Immature natural killer cell (primary cell): ENCODE data around the gene DLEC1. TPM values are rescaled to one million over a fixed set of nuclear protein-coding genes. Genes with fewer than 3 reads are reported as not detected.
"Not testable (repeated sequence)": the region's sequence is repeated elsewhere in the genome, so short reads cannot be mapped to it uniquely, and the experiment has no call there.

ENCODE experiments used
- DNase-seq, 3 donors: peaks; one replicate each; pipeline ENCODE4 v3.0.0; 2022; ENCODE audit warnings: mixed read lengths in 1 of 3
- H3K27ac Mint-ChIP-seq, 6 donors: one replicate each; pipeline ENCODE4 v1.8.0; 2020; ENCODE audit warnings: mixed read lengths in 6 of 6, mild to moderate bottlenecking in 5 of 6, inconsistent platforms in 4 of 6, moderate library complexity in 3 of 6
- H3K27me3 Mint-ChIP-seq, 3 donors: one replicate each; pipeline ENCODE4 v1.8.0; 2020 to 2021; ENCODE audit warnings: low read depth in 3 of 3, mild to moderate bottlenecking in 3 of 3, mixed read lengths in 3 of 3, moderate library complexity in 3 of 3, inconsistent platforms in 1 of 3
- H3K36me3 Mint-ChIP-seq, 3 donors: one replicate each; pipeline ENCODE4 v1.8.0; 2020; ENCODE audit warnings: mixed read lengths in 3 of 3, inconsistent platforms in 2 of 3, mild to moderate bottlenecking in 2 of 3
- H3K4me1 Mint-ChIP-seq, 2 donors: one replicate each; pipeline ENCODE4 v1.8.0; 2020; ENCODE audit warnings: inconsistent platforms in 2 of 2, mild to moderate bottlenecking in 2 of 2, mixed read lengths in 2 of 2, moderate library complexity in 1 of 2
- H3K4me3 Mint-ChIP-seq, 5 donors: one replicate each; pipeline ENCODE4 v1.8.0; 2020; ENCODE audit warnings: mild to moderate bottlenecking in 5 of 5, mixed read lengths in 5 of 5, inconsistent platforms in 3 of 5, moderate library complexity in 3 of 5
- H3K9me3 Mint-ChIP-seq, 6 donors: one replicate each; pipeline ENCODE4 v1.8.0; 2020; ENCODE audit warnings: mild to moderate bottlenecking in 6 of 6, mixed read lengths in 6 of 6, inconsistent platforms in 4 of 6, moderate library complexity in 3 of 6
- polyA plus RNA-seq, 3 donors: library from polyadenylated mRNA; unstranded; fragments of 300-500 nt; fragmentation: Illumina TruSeq; gene quantifications; one replicate each; pipeline ENCODE4 v1.2.3, GENCODE V29; 2021

The DLEC1 gene
- polyA plus RNA-seq, 3 donors from 2014 or later, result 0.16 to 2.4 (median 0.84) TPM

- not testable (repeated sequence) for DNase-seq, H3K9me3 Mint-ChIP-seq, H3K4me3 Mint-ChIP-seq, H3K27ac Mint-ChIP-seq, H3K36me3 Mint-ChIP-seq
- H3K27me3 Mint-ChIP-seq, result peaks cover 7 to 14% (median 9%) of the 10 kb centered on the region in 3 donors
- H3K4me1 Mint-ChIP-seq, result peaks cover 11 to 12% of the 10 kb centered on the region in 2 donors
Measured at GRCh38 chr3:38160704-38161103, 121.7 kb downstream of the DLEC1 start.

GRCh38 chr3:38163117-38163840 lies 124.3 kb downstream of the DLEC1 start:
- H3K36me3 Mint-ChIP-seq, result no peaks in the 10 kb centered on the region
- peaks cover 29 to 37% of the 10 kb centered on the region in 2 donors for H3K4me1 Mint-ChIP-seq
- peak overlapping the region; percentile 5 to 95 (median 49) for H3K4me3 Mint-ChIP-seq
- peaks cover 9 to 18% (median 10%) of the 10 kb centered on the region in 3 donors for H3K27me3 Mint-ChIP-seq
- no peak for DNase-seq
- H3K9me3 Mint-ChIP-seq, result no peaks in the 10 kb centered on the region
- peak overlapping the region in 5 of 6 donors; percentile 69 to 100 (median 100) for H3K27ac Mint-ChIP-seq

GRCh38 chr3:38163841-38164642 lies 125.0 kb downstream of the DLEC1 start:
- Mint-ChIP-seq H3K27me3 (peaks cover 9 to 18% (median 10%) of the 10 kb centered on the region in 3 donors), H3K27ac (peak overlapping the region; percentile 99 to 100 (median 100)), H3K4me1 (peaks cover 33 to 42% of the 10 kb centered on the region in 2 donors), H3K4me3 (peak overlapping the region; percentile 94 to 97 (median 96)), H3K36me3 (no peaks in the 10 kb centered on the region), H3K9me3 (no peaks in the 10 kb centered on the region)
- no peak for DNase-seq

- H3K27me3 Mint-ChIP-seq, result peaks cover 9 to 18% (median 10%) of the 10 kb centered on the region in 3 donors
Measured at GRCh38 chr3:38164643-38164951, 125.6 kb downstream of the DLEC1 start.

GRCh38 chr3:38164952-38165721 lies 126.1 kb downstream of the DLEC1 start, which contains the start of gene OXSR1:
Gene OXSR1 (plus strand): TSS chr3:38165537. CDS start chr3:38165877, 340 bp downstream.
- Mint-ChIP-seq H3K4me3 (peak within 1 kb of the TSS; percentile 94 to 97 (median 96)), H3K27ac (peak within 1 kb of the TSS; percentile 99 to 100 (median 100)), H3K4me1 (peaks cover 33 to 43% of the 10 kb centered on the region in 2 donors), H3K36me3 (no peaks in the 10 kb centered on the region), H3K27me3 (peaks cover 9 to 18% (median 10%) of the 10 kb centered on the region in 3 donors), H3K9me3 (no peaks in the 10 kb centered on the region)
- peak; percentile 97 to 98 (median 98) for DNase-seq

More at GRCh38 chr3:38164643-38164951, 125.6 kb downstream of the DLEC1 start:
- Mint-ChIP-seq H3K36me3 (no peaks in the 10 kb centered on the region), H3K4me1 (peaks cover 33 to 42% of the 10 kb centered on the region in 2 donors), H3K9me3 (no peaks in the 10 kb centered on the region), H3K4me3 (peak overlapping the region; percentile 94 to 97 (median 96)), H3K27ac (peak overlapping the region; percentile 99 to 100 (median 100))
- no peak for DNase-seq

GRCh38 chr3:38165722-38166387 lies 126.8 kb downstream of the DLEC1 start:
- H3K27me3 Mint-ChIP-seq, result peaks cover 9 to 18% (median 10%) of the 10 kb centered on the region in 3 donors
- peak overlapping the region; percentile 94 to 97 (median 96) for H3K4me3 Mint-ChIP-seq
- no peaks in the 10 kb centered on the region for H3K9me3 Mint-ChIP-seq
- peak overlapping the region; percentile 88 to 100 (median 98) for H3K27ac Mint-ChIP-seq
- DNase-seq, result no peak
- no peaks in the 10 kb centered on the region for H3K36me3 Mint-ChIP-seq
- peaks cover 36 to 50% of the 10 kb centered on the region in 2 donors for H3K4me1 Mint-ChIP-seq

GRCh38 chr3:38167591-38167990 lies 128.6 kb downstream of the DLEC1 start:
- no peak for DNase-seq
- H3K4me1 Mint-ChIP-seq, result peaks cover 48 to 66% of the 10 kb centered on the region in 2 donors
- H3K27me3 Mint-ChIP-seq, result peaks cover 9 to 18% (median 10%) of the 10 kb centered on the region in 3 donors
- H3K27ac Mint-ChIP-seq, result peak overlapping the region; percentile 2 to 100 (median 42)
- no peaks in the 10 kb centered on the region for H3K9me3 Mint-ChIP-seq
- no peaks in the 10 kb centered on the region for H3K36me3 Mint-ChIP-seq
- H3K4me3 Mint-ChIP-seq, result peak overlapping the region; percentile 40 to 97 (median 61)

- Mint-ChIP-seq H3K27me3 (peaks cover 9 to 18% (median 10%) of the 10 kb centered on the region in 3 donors), H3K27ac (peak overlapping the region in 4 of 6 donors; percentile 12 to 100 (median 34)), H3K36me3 (no peaks in the 10 kb centered on the region), H3K9me3 (no peaks in the 10 kb centered on the region), H3K4me3 (peak overlapping the region in 3 of 5 donors; percentile 2 to 31 (median 14)), H3K4me1 (peaks cover 51 to 74% of the 10 kb centered on the region in 2 donors)
- DNase-seq, result no peak
Measured at GRCh38 chr3:38168151-38169026, 129.4 kb downstream of the DLEC1 start.

GRCh38 chr3:38169027-38169317 lies 130.0 kb downstream of the DLEC1 start:
- H3K36me3 Mint-ChIP-seq, result no peaks in the 10 kb centered on the region
- peaks cover 56 to 80% of the 10 kb centered on the region in 2 donors for H3K4me1 Mint-ChIP-seq
- H3K9me3 Mint-ChIP-seq, result no peaks in the 10 kb centered on the region
- DNase-seq, result no peak
- no peak overlapping the region for H3K4me3 Mint-ChIP-seq
- H3K27me3 Mint-ChIP-seq, result peaks cover 9 to 18% (median 10%) of the 10 kb centered on the region in 3 donors
- peak overlapping the region in 1 of 6 donors; percentile 24 for H3K27ac Mint-ChIP-seq

GRCh38 chr3:38170722-38171121 lies 131.7 kb downstream of the DLEC1 start:
- Mint-ChIP-seq H3K27ac (no peak overlapping the region), H3K27me3 (peaks cover 0 to 8% (median 3%) of the 10 kb centered on the region in 3 donors), H3K4me3 (no peak overlapping the region), H3K4me1 (peaks cover 53 to 81% of the 10 kb centered on the region in 2 donors), H3K9me3 (no peaks in the 10 kb centered on the region), H3K36me3 (no peaks in the 10 kb centered on the region)
- no peak for DNase-seq

GRCh38 chr3:38171622-38172021 lies 132.6 kb downstream of the DLEC1 start:
- Mint-ChIP-seq H3K36me3 (no peaks in the 10 kb centered on the region), H3K9me3 (no peaks in the 10 kb centered on the region), H3K27ac (peak overlapping the region in 1 of 6 donors; percentile 20), H3K27me3 (peaks cover 0 to 4% (median 0%) of the 10 kb centered on the region in 3 donors), H3K4me3 (peak overlapping the region in 1 of 5 donors; percentile 7), H3K4me1 (peaks cover 50 to 74% of the 10 kb centered on the region in 2 donors)
- DNase-seq, result no peak
